ENCODE measurements around the gene PDZRN4.
"Not testable (repeated sequence)": the region's sequence is repeated elsewhere in the genome, so short reads cannot be mapped to it uniquely, and the experiment has no call there.

Gene PDZRN4

GRCh38 chr12:41606468-41607445 lies 418.6 kb downstream of the PDZRN4 start:
- TF ChIP-seq CTCF (IDR thresholded peaks at IDR 0.05) = no peak
- no peak overlapping the region for H2AFZ ChIP-seq
- no peaks in the 10 kb centered on the region for H3K4me1 ChIP-seq
- no peaks in the 10 kb centered on the region for H3K79me2 ChIP-seq
- no peak overlapping the region for H3K9ac ChIP-seq
- no peak overlapping the region for H3K4me2 ChIP-seq (ENCODE audit: low read length)
- H3K27me3 ChIP-seq (ENCODE audit: control insufficient read depth, insufficient read depth, low read length) = no peaks in the 10 kb centered on the region
- H3K27ac ChIP-seq = no peak overlapping the region
- no peak overlapping the region for H3K4me3 ChIP-seq (ENCODE audit: low read depth, low read length)
- no peaks in the 10 kb centered on the region for H3K9me3 ChIP-seq (ENCODE audit: control insufficient read depth, low read length)
- H3K36me3 ChIP-seq (ENCODE audit: control insufficient read depth, insufficient read depth, low read length) = no peaks in the 10 kb centered on the region

- Histone ChIP-seq H2AFZ (no peak overlapping the region), H3K9me3 (ENCODE audit: control insufficient read depth, low read length) (no peaks in the 10 kb centered on the region), H3K9ac (no peak overlapping the region), H3K79me2 (no peaks in the 10 kb centered on the region), H3K36me3 (ENCODE audit: control insufficient read depth, insufficient read depth, low read length) (no peaks in the 10 kb centered on the region), H3K27ac (no peak overlapping the region), H3K4me1 (no peaks in the 10 kb centered on the region), H3K27me3 (ENCODE audit: control insufficient read depth, insufficient read depth, low read length) (no peaks in the 10 kb centered on the region), H3K4me3 (ENCODE audit: low read depth, low read length) (no peak overlapping the region), H3K4me2 (ENCODE audit: low read length) (no peak overlapping the region)
- TF ChIP-seq CTCF (IDR thresholded peaks at IDR 0.05) = no peak
Observed at GRCh38 chr12:41612892-41613557, 424.9 kb downstream of the PDZRN4 start.

GRCh38 chr12:41615174-41615573 lies 427.1 kb downstream of the PDZRN4 start:
- H3K36me3 ChIP-seq (ENCODE audit: control insufficient read depth, insufficient read depth, low read length) = not testable (repeated sequence)

GRCh38 chr12:41619705-41620104 lies 431.6 kb downstream of the PDZRN4 start:
- Histone ChIP-seq H3K27me3 (ENCODE audit: control insufficient read depth, insufficient read depth, low read length) (no peaks in the 10 kb centered on the region), H3K9me3 (ENCODE audit: control insufficient read depth, low read length) (no peaks in the 10 kb centered on the region), H3K9ac (no peak overlapping the region), H3K4me2 (ENCODE audit: low read length) (no peak overlapping the region), H3K36me3 (ENCODE audit: control insufficient read depth, insufficient read depth, low read length) (no peaks in the 10 kb centered on the region), H3K27ac (no peak overlapping the region), H3K4me3 (ENCODE audit: low read depth, low read length) (no peak overlapping the region), H3K4me1 (no peaks in the 10 kb centered on the region), H3K79me2 (no peaks in the 10 kb centered on the region), H2AFZ (no peak overlapping the region)
- TF ChIP-seq CTCF (IDR thresholded peaks at IDR 0.05) = no peak

More at GRCh38 chr12:41615174-41615573, 427.1 kb downstream of the PDZRN4 start:
- H2AFZ ChIP-seq; H3K27me3 ChIP-seq (ENCODE audit: control insufficient read depth, insufficient read depth, low read length); H3K27ac ChIP-seq; H3K79me2 ChIP-seq; H3K4me3 ChIP-seq (ENCODE audit: low read depth, low read length); H3K4me2 ChIP-seq (ENCODE audit: low read length); H3K4me1 ChIP-seq; H3K9ac ChIP-seq; H3K9me3 ChIP-seq (ENCODE audit: control insufficient read depth, low read length): not testable (repeated sequence)

- Histone ChIP-seq H3K27ac (no peak overlapping the region), H3K4me3 (ENCODE audit: low read depth, low read length) (no peak overlapping the region)
- TF ChIP-seq CTCF (IDR thresholded peaks at IDR 0.05) = no peak
Observed at GRCh38 chr12:41621291-41621690, 433.2 kb downstream of the PDZRN4 start.

More at GRCh38 chr12:41621291-41621690, 433.2 kb downstream of the PDZRN4 start:
- Histone ChIP-seq H3K36me3 (ENCODE audit: control insufficient read depth, insufficient read depth, low read length) (no peaks in the 10 kb centered on the region), H2AFZ (no peak overlapping the region), H3K9me3 (ENCODE audit: control insufficient read depth, low read length) (no peaks in the 10 kb centered on the region), H3K4me1 (no peaks in the 10 kb centered on the region), H3K79me2 (no peaks in the 10 kb centered on the region), H3K9ac (no peak overlapping the region), H3K4me2 (ENCODE audit: low read length) (no peak overlapping the region), H3K27me3 (ENCODE audit: control insufficient read depth, insufficient read depth, low read length) (no peaks in the 10 kb centered on the region)

All from parathyroid adenoma (tissue), 2 donors.